NCI-H1092 (cell line): ENCODE measurements around the gene PMPCA.

Experiments used
- DNase-seq: peaks from one replicate; lab custom pipeline; 2025; lab: John Stamatoyannopoulos, UW

Gene PMPCA

GRCh38 chr9:136373300-136374182 lies 36.9 kb upstream of the PMPCA start, which contains the start of gene CARD9:
TSS of gene CARD9 (minus strand) at chr9:136373669. CDS start at chr9:136372078, 1,591 bp downstream.
- no peak for DNase-seq

- no peak for DNase-seq
Observed at GRCh38 chr9:136374183-136374575, 36.3 kb upstream of the PMPCA start.

DNA sequence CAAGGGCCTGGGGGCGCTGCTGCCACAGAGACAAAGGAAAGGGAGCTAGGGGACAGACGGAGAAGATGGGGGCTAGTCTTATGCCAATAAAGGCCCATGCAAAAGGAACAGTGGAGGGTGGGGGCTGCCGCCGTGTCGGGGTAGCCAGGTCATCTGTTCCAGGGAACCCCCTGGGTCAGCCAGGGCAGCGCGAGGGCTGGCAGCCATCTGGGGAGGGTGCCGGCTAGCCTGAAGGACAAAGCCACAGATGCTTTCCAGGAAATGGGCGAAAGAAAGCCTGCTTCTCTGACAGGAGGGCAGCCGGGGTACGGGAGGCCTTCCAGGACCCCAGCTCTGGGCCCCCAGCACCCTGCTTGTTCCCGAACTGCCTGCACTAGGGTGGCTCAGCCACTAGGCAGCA lies 35.4 kb upstream of the PMPCA start:
- DNase-seq = no peak

GRCh38 chr9:136376457-136376856 lies 34.0 kb upstream of the PMPCA start:
- DNase-seq = no peak

- no peak for DNase-seq
Observed at GRCh38 chr9:136377341-136378169, 32.9 kb upstream of the PMPCA start.

- DNase-seq = no peak
Observed at GRCh38 chr9:136378170-136379002, 32.1 kb upstream of the PMPCA start.

- no peak for DNase-seq
Observed at GRCh38 chr9:136379003-136379287, 31.5 kb upstream of the PMPCA start.

- no peak for DNase-seq
Observed at GRCh38 chr9:136379401-136379800, 31.1 kb upstream of the PMPCA start.

DNA sequence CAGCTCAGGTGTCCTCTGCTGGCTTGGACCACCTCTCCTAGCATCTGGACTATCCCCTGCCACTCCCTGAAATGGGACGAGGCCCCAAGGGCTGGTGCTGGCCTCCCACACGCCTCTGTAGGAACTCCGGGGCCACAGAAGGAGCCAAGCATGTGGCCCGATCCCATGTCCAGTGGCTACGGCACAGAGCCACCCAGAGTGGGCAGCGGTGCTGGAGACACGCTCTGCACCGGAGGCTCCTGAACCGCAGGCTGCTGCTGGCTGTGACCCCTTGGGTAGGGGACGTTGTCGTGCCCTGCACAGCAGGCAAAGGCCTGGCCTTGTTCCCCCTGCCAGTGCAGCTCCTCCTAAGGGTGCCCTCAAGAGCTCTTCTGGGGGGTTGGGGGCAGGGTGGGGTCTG lies 30.6 kb upstream of the PMPCA start:
- DNase-seq = no peak

DNA sequence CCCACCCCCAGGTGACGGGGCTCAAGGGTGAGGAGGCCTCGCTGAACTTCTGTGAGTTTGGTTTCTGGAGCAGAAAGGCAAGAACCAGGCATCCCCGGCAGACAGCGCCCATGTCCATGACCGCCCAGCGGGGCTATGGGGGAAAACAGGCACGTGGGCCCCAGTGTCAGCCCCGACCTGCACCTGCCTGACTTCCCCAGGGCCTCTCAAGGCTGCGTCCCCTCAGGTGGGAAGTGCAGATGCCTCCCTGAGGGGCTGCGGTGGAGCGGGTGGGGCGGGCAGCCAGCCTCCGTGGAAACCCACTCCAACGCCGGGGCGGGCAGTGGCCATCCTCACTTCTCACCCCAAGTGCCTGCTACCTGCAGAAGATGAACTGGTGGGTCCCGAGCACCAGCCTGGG lies 30.1 kb upstream of the PMPCA start:
- no peak for DNase-seq

DNA sequence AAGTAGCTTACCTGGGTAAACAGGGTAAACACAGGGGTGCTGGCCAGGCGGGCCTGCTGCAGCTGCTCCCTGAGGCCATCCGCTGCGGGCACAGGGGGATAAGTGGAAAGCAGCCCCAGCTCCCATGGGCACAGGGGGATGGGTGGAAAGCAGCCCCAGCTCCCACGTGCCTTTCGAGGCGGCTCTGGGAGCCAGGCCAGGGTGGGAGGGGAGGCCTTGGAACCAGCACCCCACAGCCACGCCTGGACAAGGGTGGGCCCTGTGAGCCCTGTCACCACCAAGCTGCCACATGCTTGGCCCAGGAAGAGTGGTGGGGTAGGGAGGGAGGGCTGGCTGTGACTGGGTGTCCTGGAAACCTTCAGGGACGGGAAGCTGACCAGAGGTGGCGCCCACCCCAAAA lies 29.1 kb upstream of the PMPCA start:
- no peak for DNase-seq

- DNase-seq = no peak
Observed at GRCh38 chr9:136381966-136382513, 28.4 kb upstream of the PMPCA start.

GRCh38 chr9:136383436-136383835 lies 27.0 kb upstream of the PMPCA start:
- DNase-seq = no peak

DNA sequence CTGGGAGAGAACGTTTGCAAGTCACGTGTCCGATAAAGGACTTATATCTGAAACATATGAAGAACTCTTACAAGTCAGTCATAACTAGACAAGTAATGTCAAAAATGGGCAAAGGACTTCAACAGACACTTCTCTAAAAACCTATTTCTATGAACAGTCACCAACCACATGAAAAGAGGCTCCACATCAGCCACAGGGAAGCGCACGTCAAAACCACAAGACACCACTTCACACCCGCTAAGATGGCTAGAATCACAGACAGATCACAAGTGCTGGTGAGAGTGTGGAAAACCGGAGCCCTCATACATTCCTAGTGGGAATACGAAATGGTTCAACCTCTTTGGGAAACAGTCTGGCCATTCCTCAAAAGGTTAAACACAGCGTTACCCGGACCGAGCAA lies 25.4 kb upstream of the PMPCA start:
- DNase-seq = no peak

GRCh38 chr9:136386018-136386417 lies 24.4 kb upstream of the PMPCA start:
- no peak for DNase-seq

- DNase-seq = no peak
Observed at GRCh38 chr9:136387217-136387616, 23.2 kb upstream of the PMPCA start.

- no peak for DNase-seq
Observed at GRCh38 chr9:136389396-136389795, 21.1 kb upstream of the PMPCA start.

- no peak for DNase-seq
Observed at GRCh38 chr9:136391737-136392537, 18.5 kb upstream of the PMPCA start.

- no peak for DNase-seq
Observed at GRCh38 chr9:136392538-136393449, 17.7 kb upstream of the PMPCA start.

GRCh38 chr9:136393531-136393930 lies 16.9 kb upstream of the PMPCA start:
- no peak for DNase-seq
